Esophagus muscularis mucosa (tissue), 4 donors: ENCODE results near the gene PDE6D.

Experiments
- CTCF ChIP-seq, 3 experiments: fragments of 200-600 bp in 2 of 3; fragments of 450-650 bp in 1 of 3; sonication (generic) in 2 of 3; IDR thresholded peaks; one replicate each; pipeline ENCODE4 v1.5.1; 2017 to 2019; ENCODE audit warnings: antibody characterized with exemption in 3 of 3, mild to moderate bottlenecking in 2 of 3, moderate library complexity in 1 of 3
- EP300 ChIP-seq: sonication (generic); formaldehyde crosslinking; IDR thresholded peaks from one replicate; pipeline ENCODE4 v1.6.1; 2017; ENCODE audit warnings: antibody characterized with exemption
- POLR2A ChIP-seq: fragments of 450-650 bp; IDR thresholded peaks from one replicate; pipeline ENCODE4 v1.6.1; 2017; ENCODE audit warnings: antibody characterized with exemption, moderate library complexity, mild to moderate bottlenecking, low read depth
- POLR2AphosphoS5 ChIP-seq, 2 donors: sonication (generic); formaldehyde crosslinking; IDR thresholded peaks; one replicate each; pipeline ENCODE4 v1.6.1; 2017; ENCODE audit warnings: antibody characterized with exemption in 2 of 2

- TF ChIP-seq CTCF (IDR thresholded peaks at IDR 0.05) (no peak), POLR2A (no peak), POLR2AphosphoS5 (IDR thresholded peaks at IDR 0.05) (no peak), EP300 (no peak)
Observed at GRCh38 chr2:231720987-231721966, 59.8 kb downstream of the PDE6D start.
